GM13976 (cell line): ENCODE results near the gene LIG1.

Experiments
- DNase-seq: peaks from one replicate; pipeline ENCODE4 v3.0.0; 2012; ENCODE audit warnings: low spot score
- in situ Hi-C: fragments of 300-500 bp; cut with MboI; formaldehyde crosslinking; loops from one replicate; pipeline ENCODE4 v1.12.0; 2022; ENCODE audit warnings: low sequenced_read_pairs, mixed read lengths, inconsistent platforms; ENCODE audit not compliant: unreplicated experiment
- TF ChIP-seq, protein P1 (sequence below): IDR thresholded peaks from 2 replicates; pipeline ENCODE4 v1.5.1; 2012; ENCODE audit warnings: borderline replicate concordance, mild to moderate bottlenecking; ENCODE audit not compliant: insufficient read depth; ENCODE audit errors: extremely low read depth, missing control alignments, control extremely low read depth

The LIG1 gene

DNA sequence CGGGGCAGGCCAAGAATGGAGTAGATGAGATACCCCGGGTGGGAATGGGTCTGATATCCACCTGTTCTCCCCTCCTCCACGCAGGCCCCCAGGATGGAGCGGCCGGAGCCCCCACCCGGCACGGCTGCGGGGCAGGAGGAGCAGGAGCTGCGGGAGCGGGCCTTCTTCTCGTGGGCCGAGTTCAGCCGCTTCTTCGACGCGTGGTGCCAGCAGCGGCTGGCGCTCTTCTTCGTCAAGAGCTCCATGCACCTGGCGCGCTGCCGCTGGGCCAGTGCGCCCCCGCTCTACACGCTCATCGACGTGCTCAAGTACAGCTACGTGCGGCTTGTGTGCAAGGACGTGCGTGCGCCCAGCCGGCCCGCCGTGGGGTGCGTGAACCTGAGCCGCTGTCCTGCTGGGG lies 1.6 kb upstream of the LIG1 start:
- in situ Hi-C loops = no loop called here
- DNase-seq = no peak
- TF ChIP-seq, protein P1, sequence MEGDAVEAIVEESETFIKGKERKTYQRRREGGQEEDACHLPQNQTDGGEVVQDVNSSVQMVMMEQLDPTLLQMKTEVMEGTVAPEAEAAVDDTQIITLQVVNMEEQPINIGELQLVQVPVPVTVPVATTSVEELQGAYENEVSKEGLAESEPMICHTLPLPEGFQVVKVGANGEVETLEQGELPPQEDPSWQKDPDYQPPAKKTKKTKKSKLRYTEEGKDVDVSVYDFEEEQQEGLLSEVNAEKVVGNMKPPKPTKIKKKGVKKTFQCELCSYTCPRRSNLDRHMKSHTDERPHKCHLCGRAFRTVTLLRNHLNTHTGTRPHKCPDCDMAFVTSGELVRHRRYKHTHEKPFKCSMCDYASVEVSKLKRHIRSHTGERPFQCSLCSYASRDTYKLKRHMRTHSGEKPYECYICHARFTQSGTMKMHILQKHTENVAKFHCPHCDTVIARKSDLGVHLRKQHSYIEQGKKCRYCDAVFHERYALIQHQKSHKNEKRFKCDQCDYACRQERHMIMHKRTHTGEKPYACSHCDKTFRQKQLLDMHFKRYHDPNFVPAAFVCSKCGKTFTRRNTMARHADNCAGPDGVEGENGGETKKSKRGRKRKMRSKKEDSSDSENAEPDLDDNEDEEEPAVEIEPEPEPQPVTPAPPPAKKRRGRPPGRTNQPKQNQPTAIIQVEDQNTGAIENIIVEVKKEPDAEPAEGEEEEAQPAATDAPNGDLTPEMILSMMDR = no peak

DNA sequence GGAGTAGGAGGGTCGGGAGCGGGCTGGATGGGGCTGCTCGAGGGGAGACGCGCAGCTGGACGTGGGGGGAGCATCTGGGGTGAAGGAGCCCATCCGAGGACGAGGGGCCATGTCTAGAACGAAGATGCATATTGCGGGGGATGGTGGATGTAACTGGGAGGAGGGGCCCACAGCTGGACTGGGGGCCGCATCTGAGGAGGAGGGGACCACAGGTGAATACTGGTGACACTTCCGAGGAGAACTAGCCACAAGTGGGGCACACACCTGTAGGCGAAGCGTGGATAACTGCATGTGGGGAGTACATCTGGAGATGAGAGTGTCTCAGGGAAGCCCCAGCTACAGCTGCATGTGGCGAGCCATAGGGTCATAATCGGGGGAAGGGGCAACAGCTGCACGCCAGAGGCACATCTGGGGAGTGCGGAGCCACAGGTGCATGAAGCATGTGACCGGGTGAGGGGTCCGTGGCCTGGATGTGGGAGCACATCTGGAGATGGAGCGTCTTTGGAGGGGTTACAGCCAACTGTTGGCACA lies 738 bp upstream of the LIG1 start:
- TF ChIP-seq, protein P1 = no peak
- in situ Hi-C loops = no loop called here
- no peak for DNase-seq

DNA sequence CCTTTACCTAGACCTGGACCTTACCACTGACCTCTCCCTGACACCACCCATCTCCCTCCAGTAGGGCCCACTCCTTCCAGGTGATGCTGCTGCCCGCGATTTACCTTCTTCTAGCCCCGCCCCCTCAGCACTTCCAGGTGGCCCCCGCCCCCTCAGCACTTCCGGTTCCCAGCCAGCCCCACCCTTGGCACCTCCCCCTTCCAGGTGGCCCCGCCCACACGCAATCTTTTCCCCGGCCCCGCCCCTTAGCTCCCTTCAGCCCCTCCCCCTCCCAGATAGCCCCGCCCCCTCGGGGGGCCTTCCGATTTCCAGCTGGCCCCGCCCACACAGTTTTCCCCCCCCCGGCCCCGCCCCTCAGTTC lies 586 bp downstream of the LIG1 start:
- DNase-seq = peak; percentile 97
- TF ChIP-seq, protein P1 = no peak
- in situ Hi-C loops = no loop called here

DNA sequence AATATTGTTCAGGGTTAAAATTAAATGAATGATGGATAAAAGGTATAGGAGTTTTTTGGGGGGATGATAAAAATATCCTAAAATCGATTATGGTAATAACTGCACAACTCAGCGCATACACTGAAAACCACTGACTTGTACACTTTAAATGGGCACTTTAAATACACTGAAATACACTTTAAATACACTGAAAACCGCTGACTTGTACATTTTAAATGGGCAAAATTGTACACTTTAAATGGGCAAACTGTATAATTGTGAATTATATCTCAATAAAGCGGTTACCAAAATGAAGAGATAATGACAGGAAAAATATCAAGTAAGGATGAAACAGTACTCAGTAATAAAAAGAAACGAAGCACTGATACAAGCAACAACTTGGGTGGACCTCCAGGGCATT lies 1.5 kb downstream of the LIG1 start:
- TF ChIP-seq, protein P1 = no peak
- in situ Hi-C loops = no loop called here
- no peak for DNase-seq

DNA sequence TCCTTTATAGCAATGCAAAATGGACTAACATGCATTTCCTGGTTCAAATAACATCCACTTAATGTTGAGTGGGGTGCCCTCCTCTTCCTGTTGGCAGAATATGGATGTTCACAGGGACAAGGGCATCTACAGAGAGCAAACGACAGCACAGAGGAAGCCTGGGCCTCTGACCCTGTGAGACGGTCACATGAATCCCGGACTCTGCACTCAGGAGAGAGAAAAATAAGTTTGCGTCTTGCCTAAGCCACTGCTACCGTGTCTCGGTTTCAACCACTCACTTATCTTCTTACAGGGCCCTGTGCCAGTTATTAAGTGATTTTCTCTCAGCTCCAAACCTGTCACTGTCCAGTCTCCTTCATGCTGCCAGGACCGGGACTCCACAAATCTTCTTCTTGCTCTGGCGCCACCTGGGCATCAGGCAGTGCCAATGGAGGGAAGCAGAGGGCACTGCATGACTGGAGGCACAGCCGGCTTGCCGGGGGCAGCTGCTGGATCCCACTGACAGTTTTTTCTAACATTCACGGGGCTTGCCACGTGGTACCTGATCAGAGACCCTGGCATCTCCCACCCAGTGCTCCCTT lies 11.8 kb downstream of the LIG1 start:
- no peak for DNase-seq
- in situ Hi-C loops = loop anchor here (10.0 kb wide), 1 partner anchor 53 kb away; no protein-coding TSS in a partner anchor
- TF ChIP-seq, protein P1 = no peak

DNA sequence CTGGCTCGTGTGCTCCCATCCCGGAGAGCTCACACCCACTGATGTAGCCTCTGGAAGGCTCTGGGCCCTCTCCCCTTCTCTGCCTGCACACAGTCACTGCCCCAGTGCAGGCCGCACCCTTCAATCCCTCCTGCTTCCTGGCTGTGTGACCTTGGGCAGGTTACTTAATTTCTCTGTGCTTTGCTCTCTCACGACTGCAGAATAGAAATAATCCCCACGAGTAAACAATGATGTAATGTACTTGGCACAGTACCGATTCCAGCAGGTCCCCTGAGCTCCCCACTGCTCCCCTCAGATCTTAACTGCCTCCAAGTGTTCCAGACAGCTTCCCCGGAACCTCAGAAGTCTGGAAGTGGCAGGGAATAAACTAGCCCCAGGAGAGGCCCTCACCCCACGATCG lies 16.1 kb downstream of the LIG1 start:
- in situ Hi-C loops = loop anchor here (10.0 kb wide), 1 partner anchor 49 kb away; no protein-coding TSS in a partner anchor
- no peak for DNase-seq
- TF ChIP-seq, protein P1 = no peak
